ENCODE measurements around the gene PNLIPRP2. TPM values are rescaled to one million over a fixed set of nuclear protein-coding genes. Genes with fewer than 3 reads are reported as not detected.

The PNLIPRP2 gene
- total RNA-seq, 1 donor from 2014 or later: not detected

DNA sequence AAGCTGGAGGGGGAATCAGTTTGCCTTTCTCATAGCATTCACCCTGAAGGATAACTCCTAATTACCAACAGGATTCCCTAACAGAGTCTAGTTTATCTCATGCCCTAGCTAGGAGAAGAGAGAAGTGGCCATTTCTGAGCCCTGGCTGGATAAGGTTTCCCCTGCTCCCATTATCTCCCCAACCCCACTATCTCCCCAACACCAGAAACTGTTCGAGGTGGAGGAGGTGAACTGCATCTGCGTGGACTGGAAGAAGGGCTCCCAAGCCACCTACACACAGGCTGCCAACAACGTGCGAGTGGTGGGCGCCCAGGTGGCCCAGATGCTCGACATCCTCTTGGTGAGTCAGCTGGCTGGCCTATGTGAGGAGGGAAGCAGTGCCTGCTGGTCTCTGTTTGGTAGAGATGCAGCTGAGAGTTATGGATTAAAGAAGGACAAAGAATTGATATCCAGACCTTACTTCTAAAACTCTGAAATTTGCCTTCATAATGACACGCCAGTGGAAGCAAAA lies 26.2 kb upstream of the PNLIPRP2 start:
- H3K4me1 ChIP-seq (ENCODE audit: insufficient read depth, low read length): no peaks in the 10 kb centered on the region
- Mint-ChIP-seq H3K27me3 (ENCODE audit: low read depth, unreplicated experiment) (peaks cover 26% of the 10 kb centered on the region), H3K4me3 (ENCODE audit: unreplicated experiment) (no peak overlapping the region), H3K4me1 (ENCODE audit: low read depth, unreplicated experiment) (peaks cover 5% of the 10 kb centered on the region), H3K36me3 (ENCODE audit: low read depth, unreplicated experiment) (peaks cover 2% of the 10 kb centered on the region), H3K9me3 (ENCODE audit: unreplicated experiment) (no peaks in the 10 kb centered on the region), H3K27ac (ENCODE audit: unreplicated experiment) (no peak overlapping the region)
- no peak overlapping the region for H3K9ac ChIP-seq (ENCODE audit: low read length)
- no peaks in the 10 kb centered on the region for H4K20me1 ChIP-seq (ENCODE audit: insufficient read depth, low read length)
- DNase-seq (ENCODE audit: low read depth) (no peak), FAIRE-seq (no peak)
- no peaks in the 10 kb centered on the region for H3K79me2 ChIP-seq (ENCODE audit: insufficient read depth, low read length)
- no peak overlapping the region for H3K4me3 ChIP-seq (ENCODE audit: insufficient read depth, low read depth, low read length)
- H3K9me3 ChIP-seq (ENCODE audit: insufficient read depth, low read depth, low read length): peaks cover under 1% of the 10 kb centered on the region
- H3K27ac ChIP-seq (ENCODE audit: low read depth, low read length): no peak overlapping the region
- H3K27me3 ChIP-seq (ENCODE audit: insufficient read depth, low read length): no peaks in the 10 kb centered on the region
- H3K4me2 ChIP-seq (ENCODE audit: low read length): no peak overlapping the region
- H3K36me3 ChIP-seq (ENCODE audit: insufficient read depth, low read length): no peaks in the 10 kb centered on the region
- TF ChIP-seq CTCF (IDR thresholded peaks at IDR 0.05; ENCODE audit: insufficient read depth, low read depth, low read length) (no peak), EZH2 (IDR thresholded peaks at IDR 0.05; ENCODE audit: insufficient read depth, low read length) (no peak)
- H2AFZ ChIP-seq (ENCODE audit: low read depth, low read length): no peak overlapping the region

DNA sequence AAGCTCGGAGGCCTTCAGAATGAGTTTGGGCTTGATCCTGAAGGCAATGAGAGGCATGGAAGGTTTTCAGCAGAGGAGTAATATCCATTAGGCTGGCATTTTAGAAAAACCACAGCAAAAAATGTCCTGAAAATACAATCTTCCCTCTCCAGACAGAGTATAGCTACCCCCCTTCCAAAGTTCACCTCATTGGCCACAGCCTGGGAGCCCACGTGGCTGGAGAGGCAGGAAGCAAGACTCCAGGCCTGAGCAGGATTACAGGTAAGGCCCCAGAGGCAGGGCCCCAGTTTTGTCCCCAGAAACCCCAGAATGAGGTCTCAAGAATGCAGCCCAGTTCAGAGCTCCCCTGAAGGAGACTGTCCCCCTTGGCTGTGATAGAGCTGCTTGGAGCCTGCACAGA lies 24.7 kb upstream of the PNLIPRP2 start:
- no peak overlapping the region for H3K27ac ChIP-seq (ENCODE audit: low read depth, low read length)
- H3K4me1 ChIP-seq (ENCODE audit: insufficient read depth, low read length): no peaks in the 10 kb centered on the region
- no peaks in the 10 kb centered on the region for H4K20me1 ChIP-seq (ENCODE audit: insufficient read depth, low read length)
- H3K4me2 ChIP-seq (ENCODE audit: low read length): no peak overlapping the region
- no peak overlapping the region for H3K4me3 Mint-ChIP-seq (ENCODE audit: unreplicated experiment)
- no peaks in the 10 kb centered on the region for H3K27me3 ChIP-seq (ENCODE audit: insufficient read depth, low read length)
- no peaks in the 10 kb centered on the region for H3K9me3 ChIP-seq (ENCODE audit: insufficient read depth, low read depth, low read length)
- H3K9me3 Mint-ChIP-seq (ENCODE audit: unreplicated experiment): no peaks in the 10 kb centered on the region
- H3K36me3 ChIP-seq (ENCODE audit: insufficient read depth, low read length): no peaks in the 10 kb centered on the region
- no peaks in the 10 kb centered on the region for H3K79me2 ChIP-seq (ENCODE audit: insufficient read depth, low read length)
- peaks cover 30% of the 10 kb centered on the region for H3K27me3 Mint-ChIP-seq (ENCODE audit: low read depth, unreplicated experiment)
- FAIRE-seq (no peak), DNase-seq (ENCODE audit: low read depth) (no peak)
- no peak overlapping the region for H3K27ac Mint-ChIP-seq (ENCODE audit: unreplicated experiment)
- H2AFZ ChIP-seq (ENCODE audit: low read depth, low read length): no peak overlapping the region
- no peak for TF ChIP-seq CTCF (IDR thresholded peaks at IDR 0.05; ENCODE audit: insufficient read depth, low read depth, low read length)
- no peak for TF ChIP-seq EZH2 (IDR thresholded peaks at IDR 0.05; ENCODE audit: insufficient read depth, low read length)
- H3K4me3 ChIP-seq (ENCODE audit: insufficient read depth, low read depth, low read length): no peak overlapping the region
- H3K36me3 Mint-ChIP-seq (ENCODE audit: low read depth, unreplicated experiment): peaks cover 2% of the 10 kb centered on the region
- H3K4me1 Mint-ChIP-seq (ENCODE audit: low read depth, unreplicated experiment): peaks cover 5% of the 10 kb centered on the region
- H3K9ac ChIP-seq (ENCODE audit: low read length): no peak overlapping the region

GRCh38 chr10:116597543-116597942 lies 23.2 kb upstream of the PNLIPRP2 start:
- peaks cover 29% of the 10 kb centered on the region for H3K27me3 Mint-ChIP-seq (ENCODE audit: low read depth, unreplicated experiment)
- TF ChIP-seq CTCF (IDR thresholded peaks at IDR 0.05; ENCODE audit: insufficient read depth, low read depth, low read length) (no peak), EZH2 (IDR thresholded peaks at IDR 0.05; ENCODE audit: insufficient read depth, low read length) (no peak)
- Histone ChIP-seq H4K20me1 (ENCODE audit: insufficient read depth, low read length) (no peaks in the 10 kb centered on the region), H3K27ac (ENCODE audit: low read depth, low read length) (no peak overlapping the region), H3K79me2 (ENCODE audit: insufficient read depth, low read length) (no peaks in the 10 kb centered on the region), H3K4me1 (ENCODE audit: insufficient read depth, low read length) (no peaks in the 10 kb centered on the region), H3K4me3 (ENCODE audit: insufficient read depth, low read depth, low read length) (no peak overlapping the region), H3K9ac (ENCODE audit: low read length) (no peak overlapping the region), H3K36me3 (ENCODE audit: insufficient read depth, low read length) (no peaks in the 10 kb centered on the region), H3K4me2 (ENCODE audit: low read length) (no peak overlapping the region), H3K27me3 (ENCODE audit: insufficient read depth, low read length) (no peaks in the 10 kb centered on the region), H3K9me3 (ENCODE audit: insufficient read depth, low read depth, low read length) (no peaks in the 10 kb centered on the region), H2AFZ (ENCODE audit: low read depth, low read length) (no peak overlapping the region)
- DNase-seq (ENCODE audit: low read depth): no peak
- peaks cover 2% of the 10 kb centered on the region for H3K36me3 Mint-ChIP-seq (ENCODE audit: low read depth, unreplicated experiment)
- no peak for FAIRE-seq
- peaks cover 5% of the 10 kb centered on the region for H3K4me1 Mint-ChIP-seq (ENCODE audit: low read depth, unreplicated experiment)
- no peak overlapping the region for H3K4me3 Mint-ChIP-seq (ENCODE audit: unreplicated experiment)
- no peaks in the 10 kb centered on the region for H3K9me3 Mint-ChIP-seq (ENCODE audit: unreplicated experiment)
- no peak overlapping the region for H3K27ac Mint-ChIP-seq (ENCODE audit: unreplicated experiment)
